ENCODE measurements around the gene MFAP1. TPM values are rescaled to one million over a fixed set of nuclear protein-coding genes. Genes with fewer than 3 reads are reported as not detected.

Gene MFAP1
- total and polyA plus RNA-seq, 4 donors = 7.9 to 8.3 (median 8.1) TPM

DNA sequence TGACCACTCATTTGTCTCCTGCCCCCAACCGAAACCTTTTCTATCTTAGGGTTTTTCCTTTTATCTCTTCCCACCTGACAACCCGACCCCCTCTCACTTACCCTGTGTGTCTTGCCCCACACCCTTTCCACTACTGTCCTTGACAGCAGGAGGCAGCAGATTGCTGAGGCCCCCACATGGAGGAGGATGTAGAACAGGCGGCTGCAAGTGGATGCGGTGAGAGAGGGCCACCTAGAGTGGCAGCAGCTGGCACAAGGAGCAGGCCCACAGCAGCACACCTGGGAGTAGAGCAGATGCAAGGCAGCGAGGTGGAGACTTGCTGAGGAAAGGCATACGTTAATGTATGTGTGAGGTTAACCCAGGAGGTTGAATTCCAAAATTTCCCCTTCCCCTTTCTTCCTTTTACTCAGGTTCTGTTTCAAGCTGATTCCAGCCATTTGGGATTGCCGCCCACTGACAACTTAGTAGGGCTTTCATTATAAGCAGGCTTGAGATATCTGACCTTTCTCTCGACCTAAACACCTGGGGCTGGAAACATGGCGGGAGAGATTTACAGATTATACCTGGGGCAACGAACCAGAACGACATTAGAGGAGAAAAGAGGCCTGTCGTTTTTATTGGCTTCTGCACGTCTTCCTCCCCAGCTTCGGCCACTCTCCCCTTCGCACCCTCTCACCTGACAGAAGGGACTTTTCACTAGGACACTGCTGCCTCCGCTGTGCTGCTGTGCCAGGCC, 25.1 kb downstream of the MFAP1 start:
- TF ChIP-seq, protein P1, sequence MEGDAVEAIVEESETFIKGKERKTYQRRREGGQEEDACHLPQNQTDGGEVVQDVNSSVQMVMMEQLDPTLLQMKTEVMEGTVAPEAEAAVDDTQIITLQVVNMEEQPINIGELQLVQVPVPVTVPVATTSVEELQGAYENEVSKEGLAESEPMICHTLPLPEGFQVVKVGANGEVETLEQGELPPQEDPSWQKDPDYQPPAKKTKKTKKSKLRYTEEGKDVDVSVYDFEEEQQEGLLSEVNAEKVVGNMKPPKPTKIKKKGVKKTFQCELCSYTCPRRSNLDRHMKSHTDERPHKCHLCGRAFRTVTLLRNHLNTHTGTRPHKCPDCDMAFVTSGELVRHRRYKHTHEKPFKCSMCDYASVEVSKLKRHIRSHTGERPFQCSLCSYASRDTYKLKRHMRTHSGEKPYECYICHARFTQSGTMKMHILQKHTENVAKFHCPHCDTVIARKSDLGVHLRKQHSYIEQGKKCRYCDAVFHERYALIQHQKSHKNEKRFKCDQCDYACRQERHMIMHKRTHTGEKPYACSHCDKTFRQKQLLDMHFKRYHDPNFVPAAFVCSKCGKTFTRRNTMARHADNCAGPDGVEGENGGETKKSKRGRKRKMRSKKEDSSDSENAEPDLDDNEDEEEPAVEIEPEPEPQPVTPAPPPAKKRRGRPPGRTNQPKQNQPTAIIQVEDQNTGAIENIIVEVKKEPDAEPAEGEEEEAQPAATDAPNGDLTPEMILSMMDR (IDR thresholded peaks at IDR 0.05; ENCODE audit: low read depth, low read length, missing input control) = no peak
- TF ChIP-seq RXRA (IDR thresholded peaks at IDR 0.05) = no peak
- TF ChIP-seq FOXA2 (IDR thresholded peaks at IDR 0.05) = no peak
- TF ChIP-seq, protein P2, sequence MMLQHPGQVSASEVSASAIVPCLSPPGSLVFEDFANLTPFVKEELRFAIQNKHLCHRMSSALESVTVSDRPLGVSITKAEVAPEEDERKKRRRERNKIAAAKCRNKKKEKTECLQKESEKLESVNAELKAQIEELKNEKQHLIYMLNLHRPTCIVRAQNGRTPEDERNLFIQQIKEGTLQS (IDR thresholded peaks at IDR 0.05) = no peak
- no peak for TF ChIP-seq YY1 (IDR thresholded peaks at IDR 0.05)
- no peak for TF ChIP-seq TAF1 (conservative IDR thresholded peaks at IDR 0.05)
- no peak for TF ChIP-seq RAD21 (IDR thresholded peaks at IDR 0.05)
- no peak for TF ChIP-seq HNF4G (IDR thresholded peaks at IDR 0.05)
- TF ChIP-seq, protein P3, sequence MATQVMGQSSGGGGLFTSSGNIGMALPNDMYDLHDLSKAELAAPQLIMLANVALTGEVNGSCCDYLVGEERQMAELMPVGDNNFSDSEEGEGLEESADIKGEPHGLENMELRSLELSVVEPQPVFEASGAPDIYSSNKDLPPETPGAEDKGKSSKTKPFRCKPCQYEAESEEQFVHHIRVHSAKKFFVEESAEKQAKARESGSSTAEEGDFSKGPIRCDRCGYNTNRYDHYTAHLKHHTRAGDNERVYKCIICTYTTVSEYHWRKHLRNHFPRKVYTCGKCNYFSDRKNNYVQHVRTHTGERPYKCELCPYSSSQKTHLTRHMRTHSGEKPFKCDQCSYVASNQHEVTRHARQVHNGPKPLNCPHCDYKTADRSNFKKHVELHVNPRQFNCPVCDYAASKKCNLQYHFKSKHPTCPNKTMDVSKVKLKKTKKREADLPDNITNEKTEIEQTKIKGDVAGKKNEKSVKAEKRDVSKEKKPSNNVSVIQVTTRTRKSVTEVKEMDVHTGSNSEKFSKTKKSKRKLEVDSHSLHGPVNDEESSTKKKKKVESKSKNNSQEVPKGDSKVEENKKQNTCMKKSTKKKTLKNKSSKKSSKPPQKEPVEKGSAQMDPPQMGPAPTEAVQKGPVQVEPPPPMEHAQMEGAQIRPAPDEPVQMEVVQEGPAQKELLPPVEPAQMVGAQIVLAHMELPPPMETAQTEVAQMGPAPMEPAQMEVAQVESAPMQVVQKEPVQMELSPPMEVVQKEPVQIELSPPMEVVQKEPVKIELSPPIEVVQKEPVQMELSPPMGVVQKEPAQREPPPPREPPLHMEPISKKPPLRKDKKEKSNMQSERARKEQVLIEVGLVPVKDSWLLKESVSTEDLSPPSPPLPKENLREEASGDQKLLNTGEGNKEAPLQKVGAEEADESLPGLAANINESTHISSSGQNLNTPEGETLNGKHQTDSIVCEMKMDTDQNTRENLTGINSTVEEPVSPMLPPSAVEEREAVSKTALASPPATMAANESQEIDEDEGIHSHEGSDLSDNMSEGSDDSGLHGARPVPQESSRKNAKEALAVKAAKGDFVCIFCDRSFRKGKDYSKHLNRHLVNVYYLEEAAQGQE (IDR thresholded peaks at IDR 0.05) = no peak
- TF ChIP-seq GABPA (IDR thresholded peaks at IDR 0.05 in 1 of 2, conservative IDR thresholded peaks at IDR 0.05 in 1 of 2) = no peak
- TF ChIP-seq, protein P4, sequence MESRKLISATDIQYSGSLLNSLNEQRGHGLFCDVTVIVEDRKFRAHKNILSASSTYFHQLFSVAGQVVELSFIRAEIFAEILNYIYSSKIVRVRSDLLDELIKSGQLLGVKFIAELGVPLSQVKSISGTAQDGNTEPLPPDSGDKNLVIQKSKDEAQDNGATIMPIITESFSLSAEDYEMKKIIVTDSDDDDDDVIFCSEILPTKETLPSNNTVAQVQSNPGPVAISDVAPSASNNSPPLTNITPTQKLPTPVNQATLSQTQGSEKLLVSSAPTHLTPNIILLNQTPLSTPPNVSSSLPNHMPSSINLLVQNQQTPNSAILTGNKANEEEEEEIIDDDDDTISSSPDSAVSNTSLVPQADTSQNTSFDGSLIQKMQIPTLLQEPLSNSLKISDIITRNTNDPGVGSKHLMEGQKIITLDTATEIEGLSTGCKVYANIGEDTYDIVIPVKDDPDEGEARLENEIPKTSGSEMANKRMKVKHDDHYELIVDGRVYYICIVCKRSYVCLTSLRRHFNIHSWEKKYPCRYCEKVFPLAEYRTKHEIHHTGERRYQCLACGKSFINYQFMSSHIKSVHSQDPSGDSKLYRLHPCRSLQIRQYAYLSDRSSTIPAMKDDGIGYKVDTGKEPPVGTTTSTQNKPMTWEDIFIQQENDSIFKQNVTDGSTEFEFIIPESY (IDR thresholded peaks at IDR 0.05) = no peak
- TF ChIP-seq JUND (IDR thresholded peaks at IDR 0.05) = no peak
- no peak for TF ChIP-seq FOXA1 (IDR thresholded peaks at IDR 0.05)
- no peak for TF ChIP-seq SP1 (IDR thresholded peaks at IDR 0.05)
- Histone ChIP-seq H3K9ac (ENCODE audit: low read depth in 1 of 2, low read length in 2 of 2) (no peak overlapping the region), H3K27me3 (ENCODE audit: control insufficient read depth in 4 of 4, insufficient read depth in 4 of 4, low read length in 3 of 4) (no peaks in the 10 kb centered on the region), H3K4me1 (ENCODE audit: control insufficient read depth in 4 of 4, insufficient read depth in 4 of 4, low read length in 3 of 4) (peaks cover 3 to 12% (median 7%) of the 10 kb centered on the region in 4 donors), H3K9me3 (ENCODE audit: control insufficient read depth in 4 of 4, low read length in 3 of 4) (no peaks in the 10 kb centered on the region), H3K4me3 (ENCODE audit: low read depth in 1 of 3, low read length in 3 of 3) (no peak overlapping the region), H3K27ac (ENCODE audit: low read depth in 1 of 2, low read length in 2 of 2) (peak overlapping the region; percentile 95 to 98), H3K36me3 (ENCODE audit: control insufficient read depth in 4 of 4, insufficient read depth in 3 of 4, low read depth in 1 of 4, low read length in 3 of 4) (peaks cover 3 to 27% (median 16%) of the 10 kb centered on the region in 4 donors)
- WGBS = 90% methylated on average over 16 of the region's 16 CpGs
- DNase-seq (ENCODE audit: low spot score) = no peak

DNA sequence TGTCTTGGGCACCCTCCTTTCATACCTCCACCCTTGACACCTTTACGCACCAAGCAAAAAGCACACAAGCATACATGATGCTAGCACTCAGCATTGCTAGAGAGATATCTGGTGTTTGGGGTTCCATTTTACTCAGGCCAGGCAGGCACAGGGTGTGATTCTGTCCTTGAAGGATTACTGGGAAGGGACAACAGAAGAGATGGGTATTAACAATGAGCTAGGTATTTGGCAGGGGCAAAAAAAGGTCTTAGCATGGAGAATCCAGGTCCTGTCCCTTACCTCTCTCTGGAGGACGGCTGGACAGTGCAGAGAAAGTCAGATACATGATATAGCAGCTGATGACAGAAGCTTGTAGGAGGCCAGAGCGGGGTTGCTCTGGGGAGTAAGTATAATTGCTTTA, 27.9 kb downstream of the MFAP1 start:
- no peak overlapping the region for H3K4me3 ChIP-seq (ENCODE audit: low read depth in 1 of 3, low read length in 3 of 3)
- H3K27ac ChIP-seq (ENCODE audit: low read depth in 1 of 2, low read length in 2 of 2) = no peak overlapping the region
- peaks cover 3 to 24% (median 17%) of the 10 kb centered on the region in 4 donors for H3K4me1 ChIP-seq (ENCODE audit: control insufficient read depth in 4 of 4, insufficient read depth in 4 of 4, low read length in 3 of 4)
- H3K9me3 ChIP-seq (ENCODE audit: control insufficient read depth in 4 of 4, low read length in 3 of 4) = no peaks in the 10 kb centered on the region
- peaks cover 0 to 24% (median 19%) of the 10 kb centered on the region in 4 donors for H3K36me3 ChIP-seq (ENCODE audit: control insufficient read depth in 4 of 4, insufficient read depth in 3 of 4, low read depth in 1 of 4, low read length in 3 of 4)
- TF ChIP-seq RAD21 (IDR thresholded peaks at IDR 0.05) = no peak
- TF ChIP-seq, protein P2 (IDR thresholded peaks at IDR 0.05) = no peak
- no peak for TF ChIP-seq RXRA (IDR thresholded peaks at IDR 0.05)
- no peak for TF ChIP-seq JUND (IDR thresholded peaks at IDR 0.05)
- TF ChIP-seq, protein P1 (IDR thresholded peaks at IDR 0.05; ENCODE audit: low read depth, low read length, missing input control) = no peak
- no peak for TF ChIP-seq SP1 (IDR thresholded peaks at IDR 0.05)
- TF ChIP-seq TAF1 (conservative IDR thresholded peaks at IDR 0.05) = no peak
- TF ChIP-seq HNF4G (IDR thresholded peaks at IDR 0.05) = no peak
- TF ChIP-seq FOXA1 (IDR thresholded peaks at IDR 0.05) = no peak
- TF ChIP-seq GABPA (IDR thresholded peaks at IDR 0.05 in 1 of 2, conservative IDR thresholded peaks at IDR 0.05 in 1 of 2) = no peak
- no peak for TF ChIP-seq YY1 (IDR thresholded peaks at IDR 0.05)
- no peak for DNase-seq (ENCODE audit: low spot score)
- WGBS = 98% methylated on average over 3 of the region's 3 CpGs
- no peaks in the 10 kb centered on the region for H3K27me3 ChIP-seq (ENCODE audit: control insufficient read depth in 4 of 4, insufficient read depth in 4 of 4, low read length in 3 of 4)
- no peak overlapping the region for H3K9ac ChIP-seq (ENCODE audit: low read depth in 1 of 2, low read length in 2 of 2)

Data from liver (tissue), 9 donors.